ENCODE measurements around the gene RLN3.
"Not testable (repeated sequence)": the region's sequence is repeated elsewhere in the genome, so short reads cannot be mapped to it uniquely, and the experiment has no call there.

Gene RLN3

GRCh38 chr19:14023404-14024235 is 4.3 kb upstream of the RLN3 start:
- peak; percentile 28 for DNase-seq

DNA sequence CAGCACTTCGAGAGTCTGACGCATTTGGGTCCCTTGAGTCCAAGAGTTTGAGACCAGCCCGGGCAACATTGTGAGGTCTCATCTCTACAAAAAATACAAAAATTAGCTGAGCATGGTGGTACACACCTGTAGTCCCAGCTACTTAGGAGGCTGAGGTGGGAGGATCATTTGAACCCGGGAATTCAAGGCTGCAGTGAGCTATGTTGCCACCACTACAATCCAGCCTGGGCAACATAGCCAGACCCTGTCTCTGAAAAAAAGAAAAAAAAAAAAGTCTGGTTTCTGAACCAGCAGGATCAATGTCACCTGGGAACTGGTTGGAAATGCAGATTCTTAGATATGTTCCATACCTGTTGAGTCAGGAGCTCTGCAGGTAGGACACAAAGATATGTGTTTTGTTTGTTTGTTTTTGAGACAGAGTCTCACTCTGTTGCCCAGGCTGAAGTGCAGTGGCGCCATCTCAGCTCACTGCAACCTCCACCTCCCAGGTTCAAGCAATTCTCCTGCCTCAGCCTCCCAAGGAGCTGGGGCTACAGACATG is 1.2 kb upstream of the RLN3 start:
- DNase-seq: not testable (repeated sequence)

DNA sequence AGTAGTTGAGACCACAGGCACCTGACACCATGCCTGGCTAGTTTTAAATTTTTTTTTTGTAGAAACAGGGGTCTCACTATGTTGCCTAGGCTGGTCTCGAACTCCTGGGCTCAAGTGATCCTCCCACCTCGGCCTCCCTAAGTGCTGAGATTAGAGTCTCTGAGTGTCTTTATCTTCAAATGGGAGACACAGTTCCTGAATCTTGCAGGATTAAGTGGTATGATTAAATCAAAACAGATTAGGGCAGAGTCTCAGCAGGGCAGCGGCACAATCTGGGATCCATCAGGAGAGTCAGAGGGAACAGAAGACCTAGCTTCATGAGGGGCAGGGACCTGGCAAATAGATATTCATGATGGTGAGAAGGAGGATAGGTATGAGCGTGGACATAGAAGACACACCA is 953 bp downstream of the RLN3 start:
- DNase-seq: no peak

- DNase-seq: no peak
Observed at GRCh38 chr19:14030997-14031718, 3.2 kb downstream of the RLN3 start.

- no peak for DNase-seq
Observed at GRCh38 chr19:14031719-14032480, 4.0 kb downstream of the RLN3 start, which contains the start of gene IL27RA. TSS of gene IL27RA (plus strand) at chr19:14031762. CDS start at chr19:14031873, 111 bp downstream.

GRCh38 chr19:14033946-14034345 is 6.0 kb downstream of the RLN3 start:
- no peak for DNase-seq

- DNase-seq: not testable (repeated sequence)
Observed at GRCh38 chr19:14035159-14035558, 7.2 kb downstream of the RLN3 start.

DNA sequence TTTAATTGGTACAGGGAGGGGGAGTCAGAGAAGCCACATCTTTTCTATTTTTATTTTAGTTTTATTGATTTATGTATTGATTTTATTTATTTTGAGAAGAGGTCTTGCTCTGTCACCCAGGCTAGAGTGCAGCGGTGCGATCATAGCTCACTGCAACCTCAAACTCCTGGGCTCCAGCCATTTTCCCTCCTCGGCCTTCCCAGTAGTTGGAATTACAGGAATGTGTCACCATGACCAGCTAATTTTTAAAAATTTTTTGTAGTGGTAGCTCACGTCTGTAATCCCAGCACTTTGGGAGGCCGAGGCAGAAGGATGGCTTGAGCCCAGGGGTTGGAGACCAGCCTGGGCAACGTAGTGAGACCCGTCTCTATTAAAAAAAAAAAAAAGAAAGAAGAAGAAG is 7.8 kb downstream of the RLN3 start:
- DNase-seq: no peak

GRCh38 chr19:14039181-14039580 is 11.2 kb downstream of the RLN3 start:
- DNase-seq: no peak

DNA sequence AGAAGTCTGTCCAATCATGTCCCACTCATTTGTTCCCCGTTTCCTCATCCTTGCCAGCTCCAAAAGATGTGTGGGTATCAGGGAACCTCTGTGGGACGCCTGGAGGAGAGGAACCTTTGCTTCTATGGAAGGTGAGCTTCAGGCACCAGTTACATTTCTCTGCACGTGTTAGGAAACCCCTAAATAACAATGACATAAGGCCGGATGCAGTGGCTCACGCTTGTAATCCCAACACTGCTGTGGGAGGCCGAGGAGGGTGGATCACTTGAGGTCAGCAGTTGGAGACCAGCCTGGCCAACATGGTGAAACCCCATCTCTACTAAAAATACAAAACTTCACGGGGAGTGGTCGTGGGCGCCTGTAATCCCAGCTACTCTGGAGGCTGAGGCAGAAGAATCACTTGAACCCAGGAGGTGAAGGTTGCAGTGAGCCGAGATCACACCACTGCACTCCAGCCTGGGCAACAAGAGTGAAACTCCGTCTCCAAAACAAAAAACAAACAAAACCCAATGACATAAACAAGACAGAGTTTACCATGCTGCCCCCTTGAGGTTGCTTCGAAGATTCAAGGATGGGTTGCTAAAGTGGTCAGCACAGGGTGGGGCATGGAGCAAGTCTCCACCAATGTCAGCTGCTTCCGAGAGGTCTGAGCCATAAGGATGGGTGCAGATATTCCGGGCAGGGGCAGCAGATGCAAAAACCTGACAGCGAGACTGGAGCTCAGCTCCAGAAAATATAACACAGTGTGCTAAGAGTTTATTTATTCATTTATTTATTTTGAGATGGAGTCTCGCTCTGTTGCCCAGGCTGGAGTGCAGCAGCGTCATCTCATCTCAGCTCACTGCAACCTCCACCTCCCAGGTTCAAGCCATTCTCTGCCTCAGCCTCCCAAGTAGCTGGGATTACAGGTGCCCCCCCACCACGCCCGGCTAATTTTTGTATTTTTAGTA is 15.0 kb downstream of the RLN3 start:
- DNase-seq: not testable (repeated sequence)

GRCh38 chr19:14047866-14048265 is 19.9 kb downstream of the RLN3 start:
- DNase-seq: not testable (repeated sequence)

DNA sequence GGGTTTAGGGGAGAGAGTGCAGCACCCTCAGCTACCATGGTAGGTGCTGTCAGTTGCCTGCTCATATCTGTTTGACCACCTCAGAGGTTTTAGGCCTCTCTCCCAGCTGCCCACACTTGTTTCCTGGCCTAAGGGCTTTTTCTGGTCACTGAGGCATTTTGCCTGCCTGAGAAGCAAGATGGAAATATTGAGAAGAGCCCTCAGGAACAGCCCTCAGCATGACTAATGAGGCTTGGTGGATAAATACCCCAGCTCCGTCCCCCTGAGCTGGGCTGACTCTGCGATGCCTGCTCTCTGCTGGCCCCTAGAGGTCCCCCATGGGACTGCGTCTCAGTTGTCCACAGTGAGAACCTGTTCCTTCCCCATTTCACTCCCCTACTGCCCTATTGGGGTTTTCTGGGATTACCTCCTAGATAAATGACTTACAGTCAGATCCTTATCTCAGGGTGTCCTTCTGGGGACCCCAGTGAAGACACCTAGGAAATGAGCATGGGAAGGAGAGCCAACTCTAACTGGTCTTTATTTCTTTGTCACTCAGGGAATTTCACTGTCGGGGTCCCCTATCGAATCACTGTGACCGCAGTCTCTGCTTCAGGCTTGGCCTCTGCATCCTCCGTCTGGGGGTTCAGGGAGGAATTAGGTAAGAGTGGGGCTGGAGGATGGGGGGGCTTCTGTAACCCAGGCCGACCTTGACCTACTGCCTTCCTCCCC is 20.6 kb downstream of the RLN3 start:
- DNase-seq: no peak

- DNase-seq: no peak
Observed at GRCh38 chr19:14050512-14050911, 22.6 kb downstream of the RLN3 start.

- DNase-seq: not testable (repeated sequence)
Observed at GRCh38 chr19:14050961-14051360, 23.0 kb downstream of the RLN3 start.

DNA sequence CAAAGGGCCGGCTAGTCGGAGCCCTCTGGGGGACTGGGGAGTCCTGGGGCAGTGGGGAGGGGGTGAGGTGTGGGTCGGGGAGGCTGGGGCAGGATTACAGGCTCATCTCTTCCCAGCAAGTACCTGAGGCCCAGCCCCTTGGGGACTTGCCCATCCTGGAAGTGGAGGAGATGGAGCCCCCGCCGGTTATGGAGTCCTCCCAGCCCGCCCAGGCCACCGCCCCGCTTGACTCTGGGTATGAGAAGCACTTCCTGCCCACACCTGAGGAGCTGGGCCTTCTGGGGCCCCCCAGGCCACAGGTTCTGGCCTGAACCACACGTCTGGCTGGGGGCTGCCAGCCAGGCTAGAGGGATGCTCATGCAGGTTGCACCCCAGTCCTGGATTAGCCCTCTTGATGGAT is 24.0 kb downstream of the RLN3 start:
- DNase-seq: no peak

- no peak for DNase-seq
Observed at GRCh38 chr19:14052470-14052869, 24.5 kb downstream of the RLN3 start.

DNA sequence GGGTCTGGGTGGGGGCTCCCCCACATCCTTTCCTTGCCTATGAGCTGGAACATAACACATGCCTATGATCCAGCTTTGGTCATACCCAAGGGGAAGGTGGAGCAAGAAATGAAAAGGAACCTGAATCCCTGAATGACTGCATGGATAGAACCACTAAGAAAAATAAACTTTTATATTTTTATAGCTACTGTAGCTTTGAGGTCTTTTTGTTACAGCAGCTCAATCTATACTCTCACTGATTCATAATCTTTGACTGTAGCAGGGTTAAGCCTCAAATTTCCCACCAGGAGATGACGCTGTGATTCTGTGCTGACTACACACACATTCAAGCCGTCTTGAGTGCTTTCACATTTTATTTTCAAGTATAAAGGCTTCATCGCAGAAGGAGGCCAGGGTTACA is 25.1 kb downstream of the RLN3 start:
- DNase-seq: no peak

- DNase-seq: no peak
Observed at GRCh38 chr19:14053500-14053899, 25.6 kb downstream of the RLN3 start.

DNA sequence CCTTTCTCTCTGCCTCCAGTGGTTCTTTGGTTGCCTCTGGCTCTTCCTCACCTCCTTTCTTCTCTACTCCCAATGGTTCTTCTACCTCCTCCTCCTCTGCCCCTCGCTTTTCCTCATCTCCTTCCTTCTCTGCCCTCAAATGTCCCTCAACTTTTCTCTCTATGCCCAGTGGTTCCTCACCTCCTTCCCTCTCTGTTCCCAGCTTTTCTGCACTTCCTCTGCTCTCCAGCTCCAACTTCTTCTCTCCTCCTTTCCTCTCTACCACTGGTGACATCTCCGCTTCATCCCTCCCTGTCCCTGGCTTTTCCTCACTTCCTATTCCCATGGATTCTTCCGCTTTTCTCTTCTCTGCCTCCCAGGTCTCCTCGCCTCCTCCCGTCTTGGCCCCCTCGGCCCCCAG is 26.2 kb downstream of the RLN3 start:
- DNase-seq: no peak

- DNase-seq: no peak
Observed at GRCh38 chr19:14054721-14055120, 26.8 kb downstream of the RLN3 start.

- DNase-seq: no peak
Observed at GRCh38 chr19:14055396-14055795, 27.4 kb downstream of the RLN3 start.

Data from SHP77 treated with DMSO at 0.1 percent for 48 hours (cell line).